GM19324 (cell line): ENCODE data around the gene FCMR.
"Not testable (repeated sequence)": the region's sequence is repeated elsewhere in the genome, so short reads cannot be mapped to it uniquely, and the experiment has no call there.

ENCODE experiments used
- ATAC-seq: cut with Tn5 transposase; IDR thresholded peaks from one replicate; pipeline ENCODE4 v1.9.1; 2021; ENCODE audit warnings: mild to moderate bottlenecking, moderate library complexity; ENCODE audit not compliant: unreplicated experiment, low FRiP score

FCMR gene

DNA sequence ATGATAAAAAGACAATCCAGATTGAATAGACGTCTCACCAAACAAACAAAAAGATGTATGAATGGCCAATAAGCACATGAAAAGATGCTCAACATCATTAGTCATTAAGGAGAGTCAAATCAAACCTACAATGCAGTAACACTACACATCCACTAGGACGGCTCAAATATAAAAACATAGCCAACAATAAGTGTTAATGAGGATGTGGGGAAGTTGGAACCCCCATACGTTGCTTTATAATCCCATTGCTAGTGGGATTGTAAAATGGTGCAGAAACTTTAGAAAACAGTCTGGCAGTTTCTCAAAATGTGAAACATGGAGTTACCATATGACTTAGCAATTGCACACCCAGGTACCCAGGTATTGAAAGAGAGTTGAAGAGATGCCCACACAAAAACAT, 39.2 kb downstream of the FCMR start:
- no peak for ATAC-seq

DNA sequence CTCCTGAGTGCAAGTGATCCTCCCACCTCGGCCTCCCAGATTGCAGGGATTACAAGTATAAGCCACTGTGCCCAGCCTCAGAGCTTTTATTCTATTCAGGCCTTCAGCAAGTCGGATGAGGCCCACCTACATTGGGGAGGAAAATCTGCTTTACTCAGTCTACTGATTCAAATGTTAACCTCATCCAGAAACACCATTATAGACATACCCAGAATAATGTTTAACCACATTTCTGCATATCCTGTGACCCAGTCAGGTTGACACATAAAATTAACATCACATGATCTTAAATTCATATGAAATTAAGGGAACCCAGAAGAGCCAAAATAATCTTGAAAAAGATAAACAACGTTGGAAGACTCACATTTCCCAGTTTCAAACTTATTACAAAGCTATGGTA, 41.4 kb downstream of the FCMR start:
- ATAC-seq, result no peak

DNA sequence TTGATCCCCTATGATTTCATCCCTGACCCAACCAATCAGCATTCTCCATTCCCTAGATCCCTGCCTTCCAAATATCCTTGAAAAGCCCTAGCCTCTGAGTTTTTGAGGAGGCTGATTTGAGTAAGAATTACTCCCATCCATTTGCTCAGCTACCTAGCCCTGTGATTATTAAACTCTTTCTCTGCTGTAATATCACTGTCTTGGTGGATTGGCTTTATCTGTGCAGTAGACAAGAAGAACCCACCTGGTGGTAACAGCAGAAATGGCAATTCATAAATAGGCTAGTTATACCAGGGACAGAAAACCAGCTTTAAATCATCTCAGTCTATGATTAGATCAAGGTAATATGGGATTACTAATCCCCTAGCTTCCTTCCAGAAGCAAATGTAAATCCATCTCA, 43.3 kb downstream of the FCMR start:
- no peak for ATAC-seq

DNA sequence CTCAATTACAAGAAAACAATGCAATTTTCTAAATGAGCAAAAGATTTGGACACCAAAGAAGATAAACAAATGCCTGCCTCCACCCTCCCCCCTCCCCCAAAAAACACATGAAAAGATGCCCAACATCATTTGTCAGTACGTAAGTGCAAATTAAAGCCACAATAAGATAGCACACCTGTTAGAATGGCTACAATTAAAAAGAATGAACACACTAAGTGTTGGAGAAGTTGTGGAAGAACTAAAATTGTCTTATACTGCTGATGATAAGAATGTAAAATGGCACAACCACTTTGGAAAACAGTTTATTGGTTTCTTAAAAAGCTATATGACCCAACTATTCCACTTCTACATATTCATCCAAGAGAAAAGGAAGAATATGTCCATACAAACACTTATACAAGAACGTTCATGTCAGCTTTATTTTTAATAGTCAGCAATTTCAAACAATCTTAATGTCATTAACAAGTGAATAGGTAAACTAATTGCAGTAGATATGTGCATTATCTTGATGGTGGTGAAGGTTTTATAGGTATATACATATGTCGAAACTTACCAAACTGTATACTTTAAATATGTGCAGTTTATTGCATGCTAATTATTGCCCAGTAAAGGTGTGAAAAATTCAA, 45.9 kb downstream of the FCMR start:
- ATAC-seq, result no peak

DNA sequence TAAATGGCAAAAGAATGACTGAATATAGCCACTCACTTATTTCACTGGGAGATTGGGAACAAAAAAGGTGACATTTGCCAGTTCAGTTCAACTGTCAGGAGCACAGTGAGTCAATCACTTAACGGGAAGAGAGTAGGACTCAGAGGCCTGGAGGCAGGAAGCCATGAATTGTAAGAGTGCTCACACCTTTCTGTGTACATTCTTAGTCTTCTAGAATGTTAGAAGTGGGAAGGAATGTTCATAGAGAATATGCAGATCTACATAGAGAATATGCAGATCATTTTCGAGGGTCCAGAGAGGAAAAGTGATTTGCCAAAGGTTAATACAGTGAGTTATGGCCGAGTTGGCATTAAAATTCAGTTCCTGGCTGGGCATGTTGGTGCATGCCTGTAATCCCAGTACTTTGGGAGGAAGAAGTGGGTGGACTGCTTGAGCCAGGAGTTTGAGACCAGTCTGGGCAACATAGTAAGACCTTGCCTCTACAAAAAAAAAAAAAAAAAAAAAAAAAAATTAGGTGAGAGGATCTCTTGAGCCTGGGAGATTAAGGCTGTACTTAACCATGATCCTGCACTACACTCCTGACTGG, 48.0 kb downstream of the FCMR start:
- ATAC-seq, result no peak

DNA sequence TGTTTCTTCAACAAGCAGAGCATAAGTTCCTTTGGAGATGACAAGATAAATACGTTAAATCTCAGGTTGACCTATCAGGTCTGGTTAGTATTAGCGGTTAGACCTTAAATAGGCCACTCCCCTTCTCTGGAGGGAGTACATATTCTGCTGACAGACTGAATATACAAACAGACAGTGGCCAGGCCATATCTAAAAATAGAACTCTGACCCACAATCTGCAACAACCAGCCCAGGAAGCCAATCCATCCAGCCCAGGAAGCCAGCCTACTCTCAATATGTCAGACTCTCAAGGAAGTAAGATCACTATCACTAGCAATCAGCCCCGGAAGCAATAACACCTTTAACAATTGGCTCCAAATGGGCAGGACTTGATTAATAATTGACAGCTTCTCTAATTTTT, 49.6 kb downstream of the FCMR start:
- ATAC-seq, result no peak

DNA sequence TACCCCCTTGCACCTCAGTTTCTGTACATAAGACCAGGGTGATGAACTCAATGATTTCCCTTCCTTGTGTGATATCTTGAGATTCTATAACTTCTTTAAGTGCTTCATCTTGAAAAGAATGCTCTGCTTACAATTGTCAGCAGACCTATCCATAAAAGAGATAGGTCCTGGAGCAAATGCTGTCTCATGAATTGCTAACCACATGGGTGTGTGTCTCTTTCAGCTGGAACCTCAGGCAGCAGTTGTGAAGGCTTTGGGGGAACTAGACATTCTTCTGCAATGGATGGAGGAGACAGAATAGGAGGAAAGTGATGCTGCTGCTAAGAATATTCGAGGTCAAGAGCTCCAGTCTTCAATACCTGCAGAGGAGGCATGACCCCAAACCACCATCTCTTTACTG, 53.5 kb downstream of the FCMR start:
- ATAC-seq, result no peak

DNA sequence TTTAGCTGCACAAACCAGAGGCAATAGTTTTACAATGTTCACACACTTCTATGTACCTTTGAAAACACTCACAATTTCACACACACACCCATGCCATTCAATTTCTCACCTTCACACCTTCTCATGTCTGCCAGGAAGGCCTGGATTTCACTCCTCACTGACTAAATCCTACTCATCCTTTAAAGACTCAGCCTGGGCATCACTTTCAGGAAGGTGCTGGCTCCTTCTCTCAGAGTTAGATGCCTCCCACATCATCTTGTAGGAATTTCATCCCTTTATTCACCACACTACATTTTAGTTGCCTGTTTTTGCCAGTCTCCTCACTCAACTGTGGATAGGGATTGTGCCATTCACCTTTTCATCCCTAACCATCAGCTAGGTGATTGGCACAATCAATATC, 54.0 kb downstream of the FCMR start:
- no peak for ATAC-seq

DNA sequence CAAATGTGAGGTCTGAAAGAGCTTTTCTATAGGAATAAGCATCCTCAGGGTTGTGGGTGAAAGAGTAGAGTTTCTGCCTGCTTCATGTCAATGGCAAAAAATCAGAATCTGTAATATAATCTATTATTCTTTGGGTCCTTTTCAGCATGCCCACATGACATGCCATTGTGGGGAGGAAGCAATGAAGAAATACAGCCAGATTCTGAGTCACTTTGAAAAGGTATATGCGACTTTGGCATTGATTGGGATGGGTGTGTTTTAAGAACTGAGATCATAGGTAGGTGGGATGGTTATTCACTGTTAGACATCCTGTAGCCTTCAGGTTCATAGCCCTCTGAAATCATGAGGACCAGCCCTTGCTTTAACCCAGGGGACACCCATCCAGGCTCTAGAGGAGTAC, 54.5 kb downstream of the FCMR start:
- ATAC-seq, result no peak

DNA sequence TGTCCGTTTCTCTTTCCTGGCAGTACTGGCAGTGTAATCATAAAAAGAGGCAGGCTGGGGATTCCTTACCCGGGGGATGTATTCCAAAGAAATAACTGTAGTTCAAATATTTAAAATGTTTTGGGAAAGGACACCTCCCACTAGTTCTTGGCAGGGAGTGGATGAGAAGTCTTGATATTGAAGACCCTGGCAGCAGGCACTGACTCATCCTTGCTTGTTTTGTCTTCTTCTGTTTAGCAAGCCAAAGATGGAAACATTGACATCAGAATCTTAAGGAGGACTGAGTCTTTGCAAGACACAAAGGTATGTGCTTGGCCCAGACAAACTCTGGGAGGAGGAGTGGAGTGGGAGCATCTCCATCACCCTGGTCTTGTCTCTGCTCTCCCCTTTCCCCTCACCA, 55.7 kb downstream of the FCMR start:
- no peak for ATAC-seq

DNA sequence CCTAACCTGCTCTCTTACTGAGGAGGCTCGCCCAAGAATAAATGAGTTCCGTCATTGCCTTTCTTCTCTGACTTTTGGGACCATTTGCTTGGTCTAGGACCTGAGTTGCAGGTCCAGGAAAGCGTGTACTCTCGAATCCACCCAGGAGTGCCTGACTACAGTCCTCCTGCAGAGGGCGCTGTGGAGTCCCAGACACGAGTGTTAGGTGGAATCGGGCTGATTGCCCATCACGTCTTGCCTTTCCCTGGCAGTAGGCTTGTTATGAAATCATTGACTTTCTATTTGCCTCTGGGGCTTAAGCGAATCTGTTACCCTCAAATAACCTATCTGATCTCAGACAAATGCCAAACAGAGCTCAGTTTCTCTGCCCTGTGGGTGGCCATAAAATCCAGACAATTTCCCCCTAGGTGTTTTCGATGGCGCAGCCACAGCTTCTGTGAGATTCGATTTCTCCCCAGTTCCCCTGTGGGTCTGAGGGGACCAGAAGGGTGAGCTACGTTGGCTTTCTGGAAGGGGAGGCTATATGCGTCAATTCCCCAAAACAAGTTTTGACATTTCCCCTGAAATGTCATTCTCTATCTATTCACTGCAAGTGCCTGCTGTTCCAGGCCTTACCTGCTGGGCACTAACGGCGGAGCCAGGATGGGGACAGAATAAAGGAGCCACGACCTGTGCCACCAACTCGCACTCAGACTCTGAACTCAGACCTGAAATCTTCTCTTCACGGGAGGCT, 56.6 kb downstream of the FCMR start, which contains the start of gene IL20:
Gene IL20, plus strand, starts transcription at position 685 of the 733 bp plus-strand sequence. CDS start 230 bp downstream, outside the sequence.
- no peak for ATAC-seq

DNA sequence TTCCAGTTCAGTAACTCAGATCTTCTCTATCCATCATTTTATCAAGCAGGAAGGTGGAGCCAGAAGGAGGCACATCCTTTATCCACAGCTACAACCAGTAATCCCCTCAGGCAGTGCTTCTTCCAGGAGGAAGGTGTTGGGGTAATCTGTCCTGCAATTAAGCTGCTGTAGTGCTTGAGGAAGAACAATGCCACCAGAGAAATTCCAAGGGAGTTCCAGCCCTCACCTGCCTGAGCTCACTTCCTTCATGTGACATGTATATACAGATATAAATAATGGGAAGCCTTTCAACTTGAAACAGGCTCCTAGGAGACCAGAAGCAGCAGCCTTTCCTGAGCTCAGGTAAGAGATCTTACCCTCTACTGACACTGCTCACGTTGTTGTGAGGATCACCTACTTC, 58.5 kb downstream of the FCMR start:
- ATAC-seq, result no peak

DNA sequence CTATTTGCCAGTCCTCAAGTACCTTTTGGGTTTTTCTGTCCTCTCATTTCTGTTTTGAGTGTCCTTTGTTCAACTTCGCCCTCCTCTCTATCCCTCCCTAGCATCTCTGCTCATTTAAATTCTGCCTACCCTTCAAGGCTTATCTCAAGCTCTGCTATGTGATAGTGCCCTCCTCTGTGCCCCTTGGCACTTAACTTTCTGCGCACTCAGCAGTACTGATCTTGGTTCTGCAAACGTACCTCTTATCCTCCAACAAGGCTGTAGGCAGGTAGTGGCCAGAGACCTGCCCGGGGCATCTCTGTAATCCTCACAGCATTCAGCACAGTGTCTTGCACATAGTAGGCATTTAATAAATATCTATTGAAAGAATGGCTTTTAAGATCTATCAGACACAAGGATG, 61.6 kb downstream of the FCMR start:
- ATAC-seq, result no peak

DNA sequence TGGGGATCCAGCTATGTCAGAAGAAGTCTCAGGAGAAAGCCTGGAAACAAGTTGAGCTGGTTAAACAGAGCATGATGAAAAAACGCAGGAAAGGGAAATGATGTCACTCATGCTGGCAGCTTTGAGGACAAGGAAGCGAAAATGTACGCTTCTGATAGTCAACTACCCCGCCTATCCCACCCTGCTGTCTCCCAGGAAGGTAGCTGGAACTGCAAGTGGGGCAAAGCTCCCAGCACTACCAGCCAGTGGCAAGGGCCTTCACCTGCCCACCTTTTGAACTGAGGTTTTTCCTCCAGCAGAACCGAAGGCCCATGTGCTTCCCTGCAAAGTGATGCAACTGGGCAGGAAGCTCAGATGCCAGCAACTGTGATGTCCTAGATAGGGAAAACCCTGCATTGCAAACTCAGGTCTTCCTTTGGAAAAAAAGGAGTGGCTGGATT, 62.6 kb downstream of the FCMR start:
- ATAC-seq, result no peak

DNA sequence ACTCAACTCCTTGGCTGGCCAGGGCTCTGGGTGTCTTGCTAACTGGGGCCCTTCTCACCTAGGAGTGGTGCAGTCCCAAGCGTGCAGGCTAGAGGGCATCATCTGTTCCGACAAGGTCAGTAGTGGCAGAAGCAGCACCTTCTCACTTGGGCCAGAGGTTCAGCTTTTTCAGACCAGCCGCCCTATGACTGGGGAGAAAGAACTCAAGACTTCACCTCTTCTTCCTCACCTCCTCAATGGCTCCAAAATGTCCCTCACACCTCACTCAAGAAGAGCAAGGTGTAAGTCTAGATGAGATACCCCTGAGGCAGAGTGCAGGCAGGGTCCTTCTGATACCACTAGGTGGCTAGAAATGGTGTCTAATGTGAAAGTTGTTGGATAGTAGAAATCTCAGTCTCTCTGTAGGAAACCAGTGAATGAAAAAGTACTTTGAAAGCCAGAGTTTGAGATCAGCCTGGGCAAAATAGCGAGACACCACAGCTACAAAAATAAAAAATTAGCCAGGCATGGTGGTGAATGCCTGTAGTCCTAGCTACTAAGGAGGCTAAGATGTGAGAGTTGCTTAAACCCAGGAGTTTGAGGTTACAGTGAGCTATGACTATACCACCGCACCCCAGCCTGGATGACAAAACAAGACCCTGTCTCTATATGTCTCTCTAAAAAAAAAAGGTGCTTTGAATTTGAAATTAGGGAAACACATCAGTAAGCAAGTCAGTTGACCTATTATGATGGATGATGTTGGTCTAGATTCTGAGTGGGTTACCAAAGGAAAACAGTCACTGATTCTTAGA, 64.9 kb downstream of the FCMR start:
- ATAC-seq, result no peak

DNA sequence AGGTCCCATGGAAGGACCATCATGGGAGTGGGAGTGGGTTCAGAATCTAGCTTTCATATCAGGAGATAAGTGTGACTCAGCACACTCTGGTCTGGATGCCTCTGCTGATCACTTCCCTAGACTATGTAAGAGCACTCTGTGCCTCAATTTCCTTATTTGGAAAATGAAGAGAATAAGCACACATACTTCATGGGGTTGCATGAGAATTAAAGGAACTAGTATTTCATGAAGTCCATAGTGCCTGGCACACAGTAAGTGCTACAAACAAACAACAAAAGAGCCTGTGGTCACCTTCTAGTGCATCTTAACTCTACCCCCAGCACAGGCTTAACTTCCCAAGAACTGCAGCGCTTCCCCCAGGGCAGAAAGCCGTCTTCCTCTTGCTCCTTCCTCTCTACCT, 65.9 kb downstream of the FCMR start:
- ATAC-seq, result no peak

DNA sequence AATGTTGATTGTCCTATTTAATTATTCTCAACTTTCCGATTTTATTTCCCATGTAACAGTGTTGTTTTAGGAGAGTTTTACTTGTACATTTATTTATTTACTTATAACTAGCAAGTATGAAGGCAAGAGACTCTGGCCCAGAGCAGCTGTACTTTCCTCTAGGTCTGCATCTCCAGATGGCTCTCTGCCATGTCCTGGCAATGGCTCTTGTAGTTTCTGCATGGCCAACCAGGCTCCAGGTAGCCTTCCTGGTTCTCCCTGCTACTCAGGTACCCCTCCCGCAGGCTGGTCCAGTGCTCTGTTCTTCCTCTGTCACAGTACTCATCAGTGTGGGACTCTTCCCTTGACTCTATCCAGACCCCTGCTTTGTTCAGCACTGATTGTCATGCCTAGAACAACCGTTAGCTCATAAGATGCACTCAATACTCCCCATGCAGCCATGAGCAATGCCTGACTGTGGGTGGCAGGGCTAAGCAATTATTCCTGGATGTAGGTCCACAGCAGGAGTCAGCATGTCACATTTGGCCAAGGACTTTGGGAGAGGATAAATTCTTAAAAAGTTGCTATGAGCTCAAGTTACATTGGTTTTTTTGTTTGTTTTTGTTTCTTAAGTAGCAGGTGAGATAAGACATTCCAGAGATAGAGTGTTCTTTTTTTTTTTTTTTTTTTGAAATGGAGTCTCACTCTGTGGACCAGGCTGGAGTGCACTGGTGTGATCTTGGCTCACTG, 67.2 kb downstream of the FCMR start:
- ATAC-seq, result no peak

DNA sequence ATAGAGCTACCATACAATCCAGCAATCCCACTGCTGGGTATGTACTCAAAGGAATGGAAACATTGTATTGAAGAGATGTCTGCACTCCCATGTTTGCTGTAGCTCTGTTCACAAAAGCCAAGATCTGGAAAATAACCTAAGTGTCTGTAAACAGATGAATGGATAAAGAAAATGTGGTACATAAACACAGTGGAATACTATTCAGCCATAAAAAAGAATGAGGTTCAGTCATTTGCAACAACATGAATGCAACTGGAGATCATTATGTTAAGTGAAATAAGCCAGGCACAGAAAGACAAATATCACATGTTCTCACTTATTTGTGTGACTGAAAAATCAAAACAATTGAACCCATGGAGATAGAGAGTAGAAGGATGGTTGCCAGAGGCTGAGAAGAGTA, 68.0 kb downstream of the FCMR start:
- ATAC-seq, result not testable (repeated sequence)
